SK-MEL-5 (cell line): ENCODE results near the gene PIGA. TPM values are rescaled to one million over a fixed set of nuclear protein-coding genes. Genes with fewer than 3 reads are reported as not detected.
"Not testable (repeated sequence)": the region's sequence is repeated elsewhere in the genome, so short reads cannot be mapped to it uniquely, and the experiment has no call there.

Experiments
- DNase-seq: peaks from one replicate; pipeline ENCODE4 v3.0.0-alpha.2; 2016; ENCODE audit warnings: low read depth, low spot score
- in situ Hi-C: cut with HindIII; loops from 2 replicates; pipeline ENCODE4 v1.10.0; 2016; ENCODE audit warnings: low sequenced_read_pairs, high pct_unique_total_duplicates, low pct_unique_long_range_greater_than_20kb
- total RNA-seq: library from RNA; depleted of rRNA; stranded (reverse); fragments of >200 nt; shearing (Covaris generic); gene quantifications from 2 replicates; pipeline ENCODE4 v1.2.3, GENCODE V29; 2014; rRNA removed

PIGA gene
- total RNA-seq, 1 experiment from 2014 or later, result 22.0 TPM

DNA sequence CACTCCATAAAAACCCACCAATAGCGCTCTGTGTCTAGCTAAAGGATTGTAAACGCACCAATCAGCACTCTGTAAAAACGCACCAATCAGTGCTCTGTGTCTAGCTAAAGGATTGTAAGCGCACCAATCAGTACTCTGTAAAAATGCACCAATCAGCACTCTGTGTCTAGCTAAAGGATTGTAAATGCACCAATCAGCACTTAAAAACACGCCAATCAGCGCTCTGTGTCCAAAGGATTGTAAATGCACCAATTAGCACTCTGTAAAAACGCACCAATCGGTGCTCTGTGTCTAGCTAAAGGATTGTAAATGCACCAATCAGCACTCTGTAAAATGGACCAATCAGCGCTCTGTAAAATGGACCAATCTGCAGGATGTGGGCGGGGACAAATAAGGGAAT lies 62.0 kb downstream of the PIGA start:
- in situ Hi-C loops, DNase-seq: not testable (repeated sequence)

DNA sequence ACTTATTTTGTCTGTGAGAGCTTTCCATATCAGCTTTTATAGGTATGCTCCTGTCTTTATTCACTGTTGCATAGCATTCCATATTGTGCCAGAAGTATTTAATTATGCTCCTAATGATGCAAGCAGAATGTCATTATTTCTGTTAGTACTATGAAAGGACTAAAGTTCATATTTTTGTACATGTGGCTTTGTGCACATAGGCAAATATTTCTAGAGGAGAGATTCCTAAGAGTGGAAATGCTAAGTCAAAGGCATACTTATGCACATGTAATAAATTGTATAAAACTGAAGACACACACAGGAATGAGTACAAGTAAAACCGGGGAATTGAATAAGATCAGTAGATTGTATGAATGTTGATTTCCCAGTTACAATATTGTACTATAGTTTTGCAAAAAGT lies 63.6 kb downstream of the PIGA start:
- no peak for DNase-seq
- in situ Hi-C loops, result no loop called here

- peak; percentile 91 for DNase-seq
Measured at GRCh38 chrX:15269618-15270521, 65.5 kb downstream of the PIGA start, which contains the start of gene ASB9. TSS of gene ASB9 (minus strand) at chrX:15270083. CDS start at chrX:15269874, 209 bp downstream.

More at GRCh38 chrX:15269618-15270521, 65.5 kb downstream of the PIGA start, which contains the start of gene ASB9:
- in situ Hi-C loops, result no loop called here

Other genes starting within 250 kb of the PIGA start
- gene ASB9, start 65.4 kb downstream of the PIGA start, total RNA-seq, result 30.3 and 35.7 TPM in 2 replicates
- gene ASB11, start 19.9 kb downstream of the PIGA start, total RNA-seq, result 3.5 TPM in 2 replicates
- gene VEGFD, start 48.9 kb upstream of the PIGA start, total RNA-seq, result 0.21 and 0.34 TPM in 2 replicates
- gene PIR, start 157.8 kb upstream of the PIGA start, total RNA-seq, result 333 and 344 TPM in 2 replicates
- 0.32 and 0.40 TPM in 2 replicates for gene BMX, start 165.3 kb upstream of the PIGA start, total RNA-seq